DND-41 (cell line): ENCODE measurements around the gene NOTCH4.

Experiments used
- ATAC-seq: fragments of 200-7000 bp; cut with Tn5 transposase; 3 replicates; pipeline ENCODE4 v1.9.1; 2021; ENCODE audit warnings: low read depth; ENCODE audit not compliant: insufficient read depth
- DNase-seq: peaks from one replicate; pipeline ENCODE4 v3.0.0-alpha.2; 2020
- H2AFZ ChIP-seq: 2 replicates; pipeline ENCODE4 v1.6.0; 2012; ENCODE audit warnings: low read depth, low read length
- H3K27ac ChIP-seq: 2 replicates; pipeline ENCODE4 v1.5.1; 2012; ENCODE audit warnings: low read length, inconsistent platforms
- H3K27me3 ChIP-seq: fragments of 200-600 bp; sonication (generic); 2 replicates; pipeline ENCODE4 v1.6.0; 2012; ENCODE audit warnings: low read length, mild to moderate bottlenecking, inconsistent platforms; ENCODE audit not compliant: insufficient read depth, poor library complexity
- H3K36me3 ChIP-seq: 2 replicates; pipeline ENCODE4 v1.5.1; 2012; ENCODE audit warnings: low read length, inconsistent platforms; ENCODE audit not compliant: insufficient read depth
- H3K4me1 ChIP-seq: 2 replicates; pipeline ENCODE4 v1.5.1; 2012; ENCODE audit warnings: mild to moderate bottlenecking, low read length; ENCODE audit not compliant: insufficient read depth
- H3K4me2 ChIP-seq: 2 replicates; pipeline ENCODE4 v1.6.0; 2012; ENCODE audit warnings: mild to moderate bottlenecking, moderate library complexity, low read length, inconsistent platforms; ENCODE audit not compliant: insufficient read depth
- H3K4me3 ChIP-seq, 2 experiments: fragments of 200-600 bp in 1 of 2; shearing (Covaris generic) in 1 of 2; 2 replicates each; pipeline ENCODE4 v1.5.1; 2012 to 2016; ENCODE audit warnings: inconsistent platforms in 2 of 2, low read length in 2 of 2, mild to moderate bottlenecking in 2 of 2, low read depth in 1 of 2, moderate library complexity in 1 of 2
- H3K79me2 ChIP-seq: 2 replicates; pipeline ENCODE4 v1.6.0; 2012; ENCODE audit warnings: low read length, inconsistent platforms; ENCODE audit not compliant: insufficient read depth
- H3K9ac ChIP-seq: 2 replicates; pipeline ENCODE4 v1.6.0; 2012; ENCODE audit warnings: low read depth, mild to moderate bottlenecking, inconsistent platforms, low read length, moderate library complexity
- H3K9me3 ChIP-seq: 2 replicates; pipeline ENCODE4 v1.5.1; 2012; ENCODE audit warnings: low read length, moderate library complexity, mild to moderate bottlenecking, inconsistent platforms; ENCODE audit not compliant: insufficient read depth, severe bottlenecking
- H4K20me1 ChIP-seq: 2 replicates; pipeline ENCODE4 v1.6.0; 2012; ENCODE audit warnings: low read length; ENCODE audit not compliant: insufficient read depth
- EZH2 ChIP-seq: IDR thresholded peaks from 3 replicates; pipeline ENCODE4 v1.6.1; 2012; ENCODE audit warnings: borderline replicate concordance, low read depth, mild to moderate bottlenecking, moderate library complexity, low read length, inconsistent platforms; ENCODE audit not compliant: severe bottlenecking
- TF ChIP-seq, protein P1 (sequence below): IDR thresholded peaks from 2 replicates; pipeline ENCODE4 v1.5.1; 2012; ENCODE audit warnings: borderline replicate concordance, low read length, moderate library complexity, mild to moderate bottlenecking; ENCODE audit not compliant: poor library complexity, severe bottlenecking; ENCODE audit errors: extremely low read depth

The NOTCH4 gene

DNA sequence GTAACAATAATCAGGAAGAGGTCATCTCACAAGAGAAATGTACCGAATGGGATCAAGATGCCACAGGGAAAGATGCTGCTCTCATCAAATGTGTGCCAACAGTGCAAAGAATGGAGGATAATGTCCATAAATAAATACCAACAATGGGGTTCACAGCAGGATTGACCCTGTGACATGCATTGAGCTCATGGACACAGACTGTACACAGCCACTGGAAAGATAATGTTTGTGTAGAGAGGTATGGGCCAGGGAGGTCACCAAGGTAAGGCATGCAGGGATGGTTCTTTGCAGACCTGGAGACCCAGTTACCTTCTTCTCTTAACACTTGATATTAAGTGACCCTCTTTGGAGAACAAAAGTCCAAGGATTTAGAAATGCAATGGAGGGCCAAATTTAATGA, 49.5 kb downstream of the NOTCH4 start:
- no peak overlapping the region for H2AFZ ChIP-seq
- no peak overlapping the region for H3K9ac ChIP-seq
- peaks cover 40% of the 10 kb centered on the region for H3K4me1 ChIP-seq
- ATAC-seq (no peak), DNase-seq (no peak)
- H3K27ac ChIP-seq: no peak overlapping the region
- H3K36me3 ChIP-seq: peaks cover 21% of the 10 kb centered on the region
- H3K4me2 ChIP-seq: peak overlapping the region; percentile 75
- peak overlapping the region in 1 of 2 experiments; percentile 91; a peak in 1 of 4 replicates for H3K4me3 ChIP-seq
- TF ChIP-seq, protein P1, sequence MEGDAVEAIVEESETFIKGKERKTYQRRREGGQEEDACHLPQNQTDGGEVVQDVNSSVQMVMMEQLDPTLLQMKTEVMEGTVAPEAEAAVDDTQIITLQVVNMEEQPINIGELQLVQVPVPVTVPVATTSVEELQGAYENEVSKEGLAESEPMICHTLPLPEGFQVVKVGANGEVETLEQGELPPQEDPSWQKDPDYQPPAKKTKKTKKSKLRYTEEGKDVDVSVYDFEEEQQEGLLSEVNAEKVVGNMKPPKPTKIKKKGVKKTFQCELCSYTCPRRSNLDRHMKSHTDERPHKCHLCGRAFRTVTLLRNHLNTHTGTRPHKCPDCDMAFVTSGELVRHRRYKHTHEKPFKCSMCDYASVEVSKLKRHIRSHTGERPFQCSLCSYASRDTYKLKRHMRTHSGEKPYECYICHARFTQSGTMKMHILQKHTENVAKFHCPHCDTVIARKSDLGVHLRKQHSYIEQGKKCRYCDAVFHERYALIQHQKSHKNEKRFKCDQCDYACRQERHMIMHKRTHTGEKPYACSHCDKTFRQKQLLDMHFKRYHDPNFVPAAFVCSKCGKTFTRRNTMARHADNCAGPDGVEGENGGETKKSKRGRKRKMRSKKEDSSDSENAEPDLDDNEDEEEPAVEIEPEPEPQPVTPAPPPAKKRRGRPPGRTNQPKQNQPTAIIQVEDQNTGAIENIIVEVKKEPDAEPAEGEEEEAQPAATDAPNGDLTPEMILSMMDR: no peak
- TF ChIP-seq EZH2: no peak
- H3K79me2 ChIP-seq: peaks cover 40% of the 10 kb centered on the region
- H3K27me3 ChIP-seq: no peaks in the 10 kb centered on the region
- H4K20me1 ChIP-seq: no peaks in the 10 kb centered on the region
- H3K9me3 ChIP-seq: no peaks in the 10 kb centered on the region

DNA sequence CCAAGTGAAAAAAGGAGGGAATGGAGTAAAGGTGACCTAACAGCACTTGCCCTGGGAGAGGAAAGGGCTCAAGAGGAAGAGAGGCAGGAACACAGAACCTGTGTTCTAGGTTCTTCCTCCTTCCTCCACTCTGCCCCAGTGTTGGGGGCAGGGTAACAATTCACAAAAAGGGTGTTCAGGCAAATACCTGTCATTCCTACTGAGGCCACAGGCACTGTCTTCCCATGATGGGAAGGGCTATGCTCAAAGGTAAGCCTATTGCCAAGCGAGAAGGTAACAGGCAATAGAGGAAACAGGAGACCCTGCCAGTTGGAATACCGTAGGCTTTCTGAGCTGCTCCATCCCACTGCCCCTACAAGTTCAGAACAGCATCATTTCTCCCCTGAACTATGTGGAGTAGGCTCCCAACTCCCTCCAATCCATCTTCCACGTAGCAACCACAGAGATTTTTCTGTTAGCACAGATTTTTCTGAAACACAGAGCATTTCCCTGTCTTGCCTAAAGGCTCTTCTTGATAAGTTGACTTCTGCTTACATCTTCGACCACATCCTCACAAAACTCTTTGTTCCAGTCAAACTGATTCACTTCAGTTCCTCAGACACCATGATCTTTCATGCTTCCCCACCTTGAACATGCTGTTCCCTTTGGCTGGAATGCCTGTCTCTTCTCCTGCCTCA, 50.7 kb downstream of the NOTCH4 start:
- Histone ChIP-seq H3K4me3 (no peak overlapping the region), H3K36me3 (peaks cover 32% of the 10 kb centered on the region), H4K20me1 (no peaks in the 10 kb centered on the region), H3K4me1 (peaks cover 33% of the 10 kb centered on the region), H3K9ac (no peak overlapping the region), H3K79me2 (peaks cover 30% of the 10 kb centered on the region), H3K9me3 (no peaks in the 10 kb centered on the region), H3K4me2 (no peak overlapping the region), H3K27ac (no peak overlapping the region), H3K27me3 (no peaks in the 10 kb centered on the region), H2AFZ (no peak overlapping the region)
- DNase-seq: no peak
- ATAC-seq: no peak
- TF ChIP-seq, protein P1: no peak
- no peak for TF ChIP-seq EZH2

DNA sequence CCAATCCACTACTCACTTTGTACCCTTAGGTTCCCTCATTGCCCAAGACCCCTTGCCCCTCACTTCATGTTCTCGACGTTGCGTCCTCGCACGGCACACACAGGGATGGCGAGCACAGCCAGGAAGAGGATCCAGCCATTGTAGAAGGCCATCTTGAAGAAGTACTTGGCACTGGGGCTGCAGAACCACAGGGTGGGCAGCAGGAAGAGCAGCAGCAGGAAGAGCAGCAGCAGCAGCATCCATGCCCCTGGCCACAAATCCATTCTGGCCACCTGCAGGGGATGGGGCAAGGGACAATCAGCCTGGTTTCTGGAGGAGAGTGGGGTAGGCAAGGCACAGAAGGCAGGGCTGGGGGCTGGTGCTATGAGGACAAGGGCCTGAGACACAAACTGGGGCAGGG, 52.6 kb downstream of the NOTCH4 start:
- Histone ChIP-seq H3K4me2 (no peak overlapping the region), H3K9me3 (no peaks in the 10 kb centered on the region), H3K4me3 (no peak overlapping the region), H3K36me3 (peaks cover 50% of the 10 kb centered on the region), H3K27ac (no peak overlapping the region), H4K20me1 (no peaks in the 10 kb centered on the region), H3K4me1 (peaks cover 18% of the 10 kb centered on the region), H3K27me3 (no peaks in the 10 kb centered on the region), H3K79me2 (peaks cover 22% of the 10 kb centered on the region), H2AFZ (no peak overlapping the region), H3K9ac (no peak overlapping the region)
- no peak for TF ChIP-seq EZH2
- TF ChIP-seq, protein P1: no peak
- ATAC-seq (no peak), DNase-seq (no peak)
